Purkinje cell (primary cell): ENCODE data around the gene TMTC3. TPM values are rescaled to one million over a fixed set of nuclear protein-coding genes. Genes with fewer than 3 reads are reported as not detected.

Experiments used
- polyA plus RNA-seq: library from polyadenylated mRNA; unstranded; fragments of >200 nt; fragmentation: Nextera tagmentation; gene quantifications from 2 replicates; pipeline ENCODE4 v1.2.1, GENCODE V29; 2014

The TMTC3 gene
- 26.2 and 32.2 TPM in 2 replicates for polyA plus RNA-seq

DNA sequence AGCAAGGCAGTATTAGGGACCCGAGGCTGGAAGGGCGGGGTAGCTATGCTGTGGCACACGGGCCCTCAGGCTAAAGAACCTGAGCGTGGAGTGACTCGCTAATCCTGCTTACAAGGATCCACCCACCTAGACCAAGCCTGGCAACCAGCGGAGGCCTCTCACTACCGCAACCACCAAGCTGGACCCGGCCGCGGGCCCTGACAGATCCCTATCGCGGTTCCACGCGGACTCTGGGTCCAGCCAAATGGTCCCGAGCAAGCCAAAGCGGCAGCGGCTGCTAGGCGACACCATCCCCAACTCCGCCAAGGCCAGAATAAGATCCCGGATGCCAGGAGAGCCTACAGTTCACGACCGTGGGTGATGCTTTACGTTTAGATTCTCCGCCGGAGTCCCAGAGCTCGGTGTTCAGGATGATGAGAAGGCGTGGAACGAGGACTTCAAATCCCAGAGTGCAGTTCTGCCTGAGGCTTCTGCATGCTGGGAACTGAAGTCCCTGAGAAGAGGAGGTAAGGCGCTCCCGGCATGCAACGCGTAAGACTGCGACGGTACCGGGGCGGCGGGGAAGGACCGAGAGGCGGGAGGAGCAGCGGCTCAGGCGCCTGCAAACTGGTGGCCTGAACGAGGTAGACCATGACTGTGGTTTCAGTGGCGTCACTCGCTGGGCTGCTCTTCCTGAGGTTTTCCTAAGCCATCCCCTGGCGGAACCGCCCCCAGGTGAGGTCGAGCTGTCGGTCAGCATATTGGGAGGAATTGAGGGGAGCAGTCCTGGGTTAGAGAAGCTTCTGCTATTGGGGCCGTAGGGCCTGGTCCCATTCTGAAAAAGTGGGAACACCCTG lies at the start of gene TMTC3, which contains the start of gene CEP290:
Gene TMTC3, plus strand, starts transcription at position 534 of the 836 bp plus-strand sequence. CDS start 6,009 bp downstream, outside the sequence.
Gene CEP290, minus strand, starts transcription at position 315 of the 836 bp plus-strand sequence. CDS start 781 bp downstream, outside the sequence.

Other genes with a start within 250 kb of the TMTC3 start
- 0.08 TPM in 1 of 2 replicates, not detected in the other for gene C12orf50, start 112.9 kb upstream of the TMTC3 start, polyA plus RNA-seq
- gene CEP290, start 219 bp upstream of the TMTC3 start, polyA plus RNA-seq: 33.2 and 38.7 TPM in 2 replicates